GM10266 (cell line): ENCODE measurements around the gene CBLN4.

ENCODE experiments used
- DNase-seq: peaks from one replicate; pipeline ENCODE4 v3.0.0; 2012; ENCODE audit errors: extremely low spot score
- CTCF ChIP-seq: IDR thresholded peaks from 2 replicates; pipeline ENCODE4 v1.5.1; 2012; ENCODE audit warnings: mild to moderate bottlenecking, low read depth; ENCODE audit not compliant: control insufficient read depth, insufficient read depth; ENCODE audit errors: missing control alignments

Gene CBLN4

DNA sequence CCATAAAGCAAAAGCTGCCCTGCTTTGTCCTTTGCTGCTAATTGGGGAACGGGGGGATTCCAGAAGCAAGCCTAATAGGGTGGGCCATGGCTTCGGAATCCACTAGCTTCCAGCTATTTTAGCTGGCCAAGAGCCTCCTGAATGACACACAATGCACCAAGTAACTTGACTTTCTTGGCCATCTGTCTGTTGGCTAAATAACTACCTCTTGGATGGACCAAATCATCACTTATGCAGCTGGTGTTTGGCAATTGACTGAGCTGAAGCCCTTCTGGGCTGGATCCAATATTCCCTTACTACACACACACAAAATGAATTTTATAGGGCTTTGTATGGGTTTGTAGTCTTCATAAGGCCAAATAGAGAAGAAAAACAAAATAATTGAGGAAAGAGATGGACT, 8.8 kb upstream of the CBLN4 start:
- TF ChIP-seq CTCF, result no peak
- DNase-seq, result no peak

GRCh38 chr20:56004611-56005388, 519 bp downstream of the CBLN4 start:
- TF ChIP-seq CTCF, result no peak
- peak; percentile 18 for DNase-seq

GRCh38 chr20:56004007-56004406, 1.3 kb downstream of the CBLN4 start:
- no peak for DNase-seq
- no peak for TF ChIP-seq CTCF

- no peak for TF ChIP-seq CTCF
- peak; percentile 20 for DNase-seq
Observed at GRCh38 chr20:56002908-56003800, 2.2 kb downstream of the CBLN4 start.

DNA sequence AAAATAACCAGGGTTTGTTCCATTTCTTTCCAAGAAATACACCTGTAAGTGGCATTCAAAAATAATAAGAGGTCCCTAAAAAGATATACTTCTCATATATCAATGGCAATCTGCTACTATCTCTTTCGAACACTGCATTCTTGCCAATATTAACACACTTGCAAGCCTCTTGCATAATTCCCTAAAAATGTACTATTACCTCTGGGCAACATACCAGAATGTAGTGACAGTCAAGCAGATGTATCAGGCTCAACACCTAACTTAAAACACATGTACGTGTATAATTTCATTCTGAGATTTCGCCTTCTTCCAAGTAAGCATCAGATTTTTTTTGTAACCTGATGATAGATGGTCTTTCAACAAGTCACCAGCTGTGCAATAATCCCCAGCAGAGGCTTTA, 3.4 kb downstream of the CBLN4 start:
- no peak for DNase-seq
- no peak for TF ChIP-seq CTCF

DNA sequence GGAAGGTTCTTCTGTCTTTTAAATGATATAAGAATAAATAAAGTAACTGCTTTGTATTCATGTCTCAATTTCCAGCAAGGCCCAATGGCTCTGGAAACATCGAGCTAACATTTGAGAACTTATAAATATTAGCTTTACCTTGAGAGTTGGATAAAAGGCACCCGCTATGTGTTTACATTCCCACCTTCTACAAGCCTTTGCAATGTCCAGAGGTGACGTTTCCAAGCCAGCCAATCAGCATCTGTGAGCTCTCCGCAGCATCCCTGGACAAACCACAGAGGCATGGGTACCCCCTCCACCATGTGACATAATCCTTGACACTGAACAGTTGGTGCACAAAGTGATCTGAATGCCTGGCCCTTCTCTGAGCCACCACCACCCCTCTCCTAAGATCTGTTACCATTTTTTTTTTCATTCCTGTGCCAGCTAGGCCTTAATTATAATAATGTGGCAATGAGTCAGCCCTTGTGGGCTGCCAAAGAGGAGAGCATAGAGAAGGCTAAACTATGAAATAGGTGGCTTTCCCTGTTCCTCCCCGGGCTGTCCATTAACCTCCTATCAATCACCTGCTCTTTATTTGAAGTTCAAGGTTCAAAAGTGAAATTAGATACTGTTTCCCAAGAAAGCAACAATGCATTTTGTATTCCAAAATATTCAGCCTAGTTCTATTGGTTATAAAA, 4.1 kb downstream of the CBLN4 start:
- DNase-seq, result no peak
- no peak for TF ChIP-seq CTCF

GRCh38 chr20:55978550-55978949, 26.8 kb downstream of the CBLN4 start:
- no peak for DNase-seq
- TF ChIP-seq CTCF, result no peak
